GM18907 (cell line): ENCODE data around the gene SMARCB1.
A peak's percentile ranks its signal among the peaks of the same experiment; 100 is the strongest.

Source experiments
- ATAC-seq: cut with Tn5 transposase; IDR thresholded peaks from one replicate; pipeline ENCODE4 v1.9.1; 2021; ENCODE audit warnings: mild to moderate bottlenecking, moderate library complexity; ENCODE audit not compliant: unreplicated experiment

Gene SMARCB1

DNA sequence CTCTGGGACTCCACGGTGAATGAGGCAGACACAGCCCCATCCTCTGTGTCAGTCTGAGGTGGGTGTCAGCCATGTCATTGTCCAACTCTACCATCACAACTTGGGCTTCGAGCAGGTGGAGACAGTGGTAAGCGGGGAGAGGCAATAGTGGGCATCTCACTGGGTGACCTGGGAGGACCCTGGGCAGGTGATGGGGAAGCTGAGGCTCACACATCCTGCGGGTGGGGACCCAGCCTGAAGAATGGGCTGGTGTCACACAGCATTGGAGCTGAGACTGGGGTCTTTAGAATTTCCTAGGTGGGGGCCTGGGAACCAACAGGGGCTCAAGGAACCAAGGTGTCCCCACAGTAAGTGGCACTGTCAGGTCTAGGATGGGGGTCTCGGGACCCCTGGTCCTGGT is 7.0 kb upstream of the SMARCB1 start:
- ATAC-seq, result no peak

- no peak for ATAC-seq
These were observed 6.5 kb upstream of the SMARCB1 start for GRCh38 chr22:23780146-23780748.

- no peak for ATAC-seq
These were observed 5.7 kb upstream of the SMARCB1 start for GRCh38 chr22:23781065-23781464.

DNA sequence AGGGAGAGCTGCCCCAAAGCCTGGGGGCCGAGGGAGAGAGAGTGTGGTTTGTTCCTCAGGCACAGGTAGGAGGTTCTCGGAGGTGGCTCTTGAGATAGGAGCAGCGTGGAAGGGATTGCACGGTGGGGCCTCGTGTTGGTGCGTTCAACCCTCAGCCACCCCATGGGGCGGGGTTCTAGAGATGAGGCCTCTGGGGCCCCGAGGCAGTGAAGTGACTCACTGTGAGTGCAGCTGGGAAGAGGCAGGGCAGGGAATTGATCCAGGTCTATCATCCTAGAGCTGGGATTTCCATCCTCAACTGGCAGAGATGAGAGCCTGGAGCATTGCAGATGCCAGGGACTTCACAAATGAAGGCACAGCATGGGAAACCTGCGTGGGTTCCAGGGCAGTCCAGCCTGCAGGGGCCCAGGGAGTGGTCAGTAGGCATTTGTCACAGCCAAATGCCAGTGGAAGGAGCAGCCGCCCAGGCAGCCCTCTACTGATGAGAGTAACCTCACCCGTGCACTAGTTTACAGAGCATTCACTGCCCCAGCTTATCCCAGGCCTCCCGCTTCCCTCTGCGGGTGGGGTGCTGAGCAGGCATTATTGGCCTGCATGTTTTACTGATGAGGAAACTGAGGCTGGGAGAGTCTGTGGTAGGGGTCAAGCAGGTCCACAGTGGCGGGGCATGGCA is 5.1 kb upstream of the SMARCB1 start:
- ATAC-seq, result no peak

- no peak for ATAC-seq
These were observed 4.5 kb upstream of the SMARCB1 start for GRCh38 chr22:23782252-23782651.

- ATAC-seq, result no peak
These were observed 4.1 kb upstream of the SMARCB1 start for GRCh38 chr22:23782703-23783102.

DNA sequence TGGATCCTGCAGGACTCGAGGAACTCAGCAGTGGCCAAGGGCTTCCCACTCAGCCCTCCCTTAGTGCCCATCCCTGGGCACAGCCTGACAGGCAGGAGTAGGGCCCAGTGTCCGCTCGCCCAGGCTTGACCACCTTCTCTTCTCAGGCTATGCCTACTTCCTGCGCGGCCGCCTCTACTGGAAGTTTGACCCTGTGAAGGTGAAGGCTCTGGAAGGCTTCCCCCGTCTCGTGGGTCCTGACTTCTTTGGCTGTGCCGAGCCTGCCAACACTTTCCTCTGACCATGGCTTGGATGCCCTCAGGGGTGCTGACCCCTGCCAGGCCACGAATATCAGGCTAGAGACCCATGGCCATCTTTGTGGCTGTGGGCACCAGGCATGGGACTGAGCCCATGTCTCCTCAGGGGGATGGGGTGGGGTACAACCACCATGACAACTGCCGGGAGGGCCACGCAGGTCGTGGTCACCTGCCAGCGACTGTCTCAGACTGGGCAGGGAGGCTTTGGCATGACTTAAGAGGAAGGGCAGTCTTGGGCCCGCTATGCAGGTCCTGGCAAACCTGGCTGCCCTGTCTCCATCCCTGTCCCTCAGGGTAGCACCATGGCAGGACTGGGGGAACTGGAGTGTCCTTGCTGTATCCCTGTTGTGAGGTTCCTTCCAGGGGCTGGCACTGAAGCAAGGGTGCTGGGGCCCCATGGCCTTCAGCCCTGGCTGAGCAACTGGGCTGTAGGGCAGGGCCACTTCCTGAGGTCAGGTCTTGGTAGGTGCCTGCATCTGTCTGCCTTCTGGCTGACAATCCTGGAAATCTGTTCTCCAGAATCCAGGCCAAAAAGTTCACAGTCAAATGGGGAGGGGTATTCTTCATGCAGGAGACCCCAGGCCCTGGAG is 3.3 kb upstream of the SMARCB1 start:
- no peak for ATAC-seq

DNA sequence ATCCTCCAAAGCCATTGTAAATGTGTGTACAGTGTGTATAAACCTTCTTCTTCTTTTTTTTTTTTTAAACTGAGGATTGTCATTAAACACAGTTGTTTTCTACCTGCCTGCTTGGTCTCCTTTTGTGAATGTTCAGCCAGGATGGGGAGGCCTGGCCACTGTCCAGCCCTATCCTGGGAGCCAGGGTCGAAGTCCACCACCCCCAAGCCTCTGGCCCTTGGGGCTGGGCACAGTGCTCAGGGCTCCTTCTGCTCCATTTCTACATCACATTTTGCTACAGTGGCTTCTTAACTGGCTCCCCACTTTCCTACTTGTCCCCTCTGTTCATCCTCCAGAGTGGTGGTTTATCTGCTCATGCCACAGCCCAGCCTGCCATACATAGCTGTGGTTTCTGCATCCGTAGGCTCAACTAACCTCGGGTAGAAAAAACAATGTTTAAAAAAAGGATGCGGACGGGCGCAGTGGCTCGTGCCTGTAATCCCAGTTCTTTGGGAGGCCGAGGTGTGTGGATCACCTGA is 2.5 kb upstream of the SMARCB1 start:
- ATAC-seq, result no peak

DNA sequence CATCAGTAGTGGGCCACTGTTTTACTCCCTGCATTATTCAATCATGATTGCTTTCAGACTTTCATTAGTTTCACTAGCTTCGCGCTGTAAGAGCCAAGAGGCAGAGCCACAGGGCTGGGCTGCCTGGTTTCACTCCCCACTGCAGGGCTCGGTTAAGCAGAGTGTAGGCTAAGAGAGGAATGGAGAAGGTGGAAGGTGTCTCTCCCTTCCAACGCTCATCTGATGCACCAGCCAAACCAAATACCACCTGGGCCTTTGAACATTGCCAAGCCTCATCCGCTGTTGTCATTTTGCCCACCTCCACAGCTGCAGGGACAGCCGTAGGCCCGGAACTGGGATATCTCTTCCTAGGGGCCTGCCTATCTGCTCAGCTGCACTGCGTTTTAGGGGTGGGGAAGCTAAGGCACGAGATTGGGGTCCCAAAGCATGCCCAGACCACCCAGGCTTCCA is 480 bp upstream of the SMARCB1 start:
- no peak for ATAC-seq

DNA sequence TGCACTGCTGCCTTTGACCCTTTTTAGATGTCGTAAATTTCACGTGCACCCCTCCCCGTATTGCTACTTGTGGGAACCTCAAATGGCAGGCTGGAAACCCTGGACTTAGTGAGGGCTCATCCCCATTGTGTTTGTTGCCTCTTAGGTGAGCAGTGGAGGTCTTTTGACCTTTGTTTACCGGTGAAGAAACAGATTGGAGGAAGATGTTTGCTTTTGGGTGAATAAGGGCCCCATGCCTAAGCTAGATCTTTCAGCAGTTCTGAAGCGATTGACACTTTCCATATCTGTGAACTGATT is 782 bp downstream of the SMARCB1 start:
- ATAC-seq, result peak; percentile 23

GRCh38 chr22:23787910-23788309 is 1.1 kb downstream of the SMARCB1 start:
- ATAC-seq, result no peak

GRCh38 chr22:23789121-23789520 is 2.4 kb downstream of the SMARCB1 start:
- ATAC-seq, result no peak

GRCh38 chr22:23789638-23790037 is 2.9 kb downstream of the SMARCB1 start:
- ATAC-seq, result no peak

DNA sequence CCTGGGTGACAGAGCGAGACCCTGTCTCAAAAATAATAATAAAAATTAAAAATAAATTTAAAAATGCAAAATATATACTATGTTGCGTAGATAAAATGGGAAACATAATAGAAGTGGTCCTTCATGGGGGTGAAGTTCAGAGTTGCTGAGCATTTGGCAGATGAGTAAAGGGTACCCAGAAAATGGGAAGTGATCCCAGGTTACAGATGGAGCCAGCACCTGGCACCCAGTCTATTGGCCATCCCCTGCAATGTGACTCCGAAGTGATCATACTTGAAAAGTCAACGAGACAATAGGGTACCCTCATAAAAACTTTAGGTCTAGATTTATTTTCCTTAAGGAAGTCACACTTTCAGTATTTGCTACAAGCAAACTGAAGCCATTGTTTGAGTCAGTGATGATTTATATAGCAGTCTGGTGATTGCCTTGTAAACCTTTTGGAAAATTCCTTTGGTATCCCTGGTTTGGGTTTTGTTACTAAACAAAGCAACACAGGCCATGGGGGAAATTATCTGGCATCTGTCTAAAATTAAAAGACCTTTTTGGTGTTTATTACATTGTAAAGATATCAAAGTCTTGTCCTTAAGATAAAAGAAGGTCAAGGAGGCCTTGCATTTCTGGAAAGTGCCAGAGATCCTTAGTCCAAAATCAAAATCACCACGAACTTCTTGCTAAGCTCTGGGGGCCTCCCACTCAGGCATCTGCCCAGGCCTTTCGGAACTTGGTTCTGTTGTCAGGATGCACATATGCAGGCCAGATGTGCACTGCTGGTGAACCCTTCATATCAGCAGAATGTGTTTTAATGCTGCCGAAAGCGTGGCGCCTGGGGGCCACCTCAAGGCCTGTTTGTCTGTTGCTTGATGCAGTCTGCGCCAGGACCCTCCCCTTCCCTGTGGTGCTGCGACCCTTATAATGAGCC is 4.3 kb downstream of the SMARCB1 start:
- ATAC-seq, result no peak

DNA sequence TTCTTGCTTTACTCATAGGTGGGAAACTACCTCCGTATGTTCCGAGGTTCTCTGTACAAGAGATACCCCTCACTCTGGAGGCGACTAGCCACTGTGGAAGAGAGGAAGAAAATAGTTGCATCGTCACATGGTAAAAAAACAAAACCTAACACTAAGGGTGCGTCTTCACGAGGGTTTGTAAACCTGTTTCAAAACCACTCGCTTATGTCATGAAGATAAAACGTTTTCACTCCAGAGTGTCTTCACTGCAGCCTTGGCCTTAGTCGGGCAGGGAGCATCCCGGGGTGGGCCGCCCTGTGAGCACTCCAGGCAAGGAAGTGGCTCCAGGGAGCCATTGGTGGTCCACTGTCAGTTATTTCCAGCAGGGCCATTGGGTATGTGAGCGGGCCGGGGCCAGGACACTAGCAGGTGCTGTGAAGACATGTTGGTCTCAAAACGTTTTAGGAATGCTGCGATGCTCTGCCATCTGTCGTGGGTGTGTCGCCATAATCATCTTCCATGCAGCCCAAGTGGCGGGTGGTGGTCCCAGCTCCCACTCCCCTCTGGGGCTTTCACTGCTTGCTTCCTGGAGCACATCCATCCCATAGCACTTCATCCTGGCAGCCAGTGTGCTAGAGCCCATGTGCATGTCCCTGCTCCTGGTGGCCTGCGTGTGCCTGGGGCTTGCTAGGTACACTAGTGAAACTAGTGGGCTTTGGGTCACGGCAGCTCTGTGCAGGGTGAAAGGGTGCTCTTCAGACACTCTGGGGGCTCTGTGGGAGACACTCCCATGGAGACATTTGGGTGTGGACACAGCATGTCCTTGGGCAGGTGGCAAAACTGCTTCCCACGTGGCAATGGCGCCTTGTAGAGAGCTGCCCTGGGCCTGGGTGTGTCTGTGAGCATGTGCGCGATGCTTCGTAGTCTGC is 5.2 kb downstream of the SMARCB1 start:
- no peak for ATAC-seq

GRCh38 chr22:23793326-23793725 is 6.6 kb downstream of the SMARCB1 start:
- ATAC-seq, result no peak

- ATAC-seq, result no peak
These were observed 9.7 kb downstream of the SMARCB1 start for GRCh38 chr22:23796461-23796860.

- peak; percentile 69 for ATAC-seq
These were observed 13.8 kb downstream of the SMARCB1 start for GRCh38 chr22:23800297-23801237.
